T-helper 17 cell (primary cell): Measurements from ENCODE around the gene SPDYC. TPM values are rescaled to one million over a fixed set of nuclear protein-coding genes. Genes with fewer than 3 reads are reported as not detected.

Experiments
- ATAC-seq: fragments of 150-1000 bp; cut with Tn5 transposase; 2 replicates; pipeline ENCODE4 v1.10.0; 2021; ENCODE audit warnings: mild to moderate bottlenecking, moderate library complexity
- DNase-seq, 3 donors: peaks; one replicate each; pipeline versions ENCODE4 v3.0.0 to v3.0.0-alpha.2; 2020 to 2021
- H3K9me3 ChIP-seq: one replicate; pipeline ENCODE4 v1.7.0; 2013; ENCODE audit warnings: low read length, mild to moderate bottlenecking; ENCODE audit not compliant: control insufficient read depth, poor library complexity, severe bottlenecking
- H3K27ac Mint-ChIP-seq: one replicate; pipeline ENCODE4 v1.8.0; 2022; ENCODE audit warnings: mild to moderate bottlenecking, moderate library complexity, mixed read lengths
- H3K27me3 Mint-ChIP-seq: one replicate; pipeline ENCODE4 v1.8.0; 2022; ENCODE audit warnings: mixed read lengths
- H3K36me3 Mint-ChIP-seq: one replicate; pipeline ENCODE4 v1.8.0; 2022; ENCODE audit warnings: low read depth, mixed read lengths
- H3K4me1 Mint-ChIP-seq: one replicate; pipeline ENCODE4 v1.8.0; 2022; ENCODE audit warnings: mild to moderate bottlenecking, mixed read lengths
- H3K4me3 Mint-ChIP-seq: one replicate; pipeline ENCODE4 v1.8.0; 2022; ENCODE audit warnings: mild to moderate bottlenecking, moderate library complexity, mixed read lengths
- total RNA-seq, 4 donors: library from RNA in 2 of 4; stranded (reverse) in 2 of 4; gene quantifications; one replicate each; pipeline ENCODE4 v1.2.3 and lab custom pipeline; 2022 to 2026

Gene SPDYC
- total RNA-seq, 2 donors from 2014 or later = 0.68 TPM; not detected in 1

- Mint-ChIP-seq H3K4me3 (no peak overlapping the region), H3K4me1 (peaks cover 38% of the 10 kb centered on the region), H3K27ac (peak overlapping the region; percentile 32), H3K36me3 (peaks cover 23% of the 10 kb centered on the region), H3K27me3 (no peaks in the 10 kb centered on the region)
- ATAC-seq = no peak
- no peak for DNase-seq
- H3K9me3 ChIP-seq = no peaks in the 10 kb centered on the region
Observed at GRCh38 chr11:65186701-65187100, 16.7 kb downstream of the SPDYC start.

- Mint-ChIP-seq H3K27ac (peak overlapping the region; percentile 32), H3K4me1 (peaks cover 37% of the 10 kb centered on the region), H3K36me3 (peaks cover 23% of the 10 kb centered on the region), H3K4me3 (no peak overlapping the region), H3K27me3 (no peaks in the 10 kb centered on the region)
- no peaks in the 10 kb centered on the region for H3K9me3 ChIP-seq
- DNase-seq (no peak), ATAC-seq (no peak)
Observed at GRCh38 chr11:65187146-65187675, 17.2 kb downstream of the SPDYC start.

GRCh38 chr11:65187971-65188461 is 18.0 kb downstream of the SPDYC start:
- Mint-ChIP-seq H3K36me3 (peaks cover 23% of the 10 kb centered on the region), H3K4me3 (no peak overlapping the region), H3K27me3 (no peaks in the 10 kb centered on the region), H3K27ac (no peak overlapping the region), H3K4me1 (peaks cover 31% of the 10 kb centered on the region)
- H3K9me3 ChIP-seq = no peaks in the 10 kb centered on the region
- DNase-seq = no peak
- no peak for ATAC-seq

- no peak for DNase-seq
- ATAC-seq = no peak
- peaks cover 29% of the 10 kb centered on the region for H3K4me1 Mint-ChIP-seq
- H3K36me3 Mint-ChIP-seq = peaks cover 23% of the 10 kb centered on the region
- H3K4me3 Mint-ChIP-seq = no peak overlapping the region
- H3K27ac Mint-ChIP-seq = no peak overlapping the region
- no peaks in the 10 kb centered on the region for H3K9me3 ChIP-seq
- no peaks in the 10 kb centered on the region for H3K27me3 Mint-ChIP-seq
Observed at GRCh38 chr11:65188486-65188885, 18.5 kb downstream of the SPDYC start.

GRCh38 chr11:65189191-65189590 is 19.2 kb downstream of the SPDYC start:
- Mint-ChIP-seq H3K36me3 (peaks cover 23% of the 10 kb centered on the region), H3K27ac (no peak overlapping the region), H3K27me3 (no peaks in the 10 kb centered on the region), H3K4me1 (peaks cover 26% of the 10 kb centered on the region), H3K4me3 (no peak overlapping the region)
- ATAC-seq (no peak), DNase-seq (no peak)
- no peaks in the 10 kb centered on the region for H3K9me3 ChIP-seq

- peak overlapping the region; percentile 27 for H3K27ac Mint-ChIP-seq
- H3K27me3 Mint-ChIP-seq = no peaks in the 10 kb centered on the region
- H3K9me3 ChIP-seq = no peaks in the 10 kb centered on the region
- no peak overlapping the region for H3K4me3 Mint-ChIP-seq
- H3K4me1 Mint-ChIP-seq = peaks cover 23% of the 10 kb centered on the region
- peaks cover 17% of the 10 kb centered on the region for H3K36me3 Mint-ChIP-seq
- ATAC-seq = no peak
- DNase-seq = no peak
Observed at GRCh38 chr11:65194564-65194963, 24.5 kb downstream of the SPDYC start.

- H3K27me3 Mint-ChIP-seq = no peaks in the 10 kb centered on the region
- H3K9me3 ChIP-seq = no peaks in the 10 kb centered on the region
- ATAC-seq (no peak), DNase-seq (no peak)
- no peak overlapping the region for H3K4me3 Mint-ChIP-seq
- H3K4me1 Mint-ChIP-seq = peaks cover 9% of the 10 kb centered on the region
- no peak overlapping the region for H3K27ac Mint-ChIP-seq
- H3K36me3 Mint-ChIP-seq = peaks cover 9% of the 10 kb centered on the region
Observed at GRCh38 chr11:65204143-65204542, 34.1 kb downstream of the SPDYC start.

- peaks cover 6% of the 10 kb centered on the region for H3K36me3 Mint-ChIP-seq
- H3K9me3 ChIP-seq = no peaks in the 10 kb centered on the region
- ATAC-seq (peak; percentile 73), DNase-seq (peak; percentile 30 to 44 (median 41))
- peaks cover 9% of the 10 kb centered on the region for H3K4me1 Mint-ChIP-seq
- H3K4me3 Mint-ChIP-seq = no peak overlapping the region
- H3K27ac Mint-ChIP-seq = peak overlapping the region; percentile 37
- no peaks in the 10 kb centered on the region for H3K27me3 Mint-ChIP-seq
Observed at GRCh38 chr11:65204646-65205601, 34.9 kb downstream of the SPDYC start.

GRCh38 chr11:65205602-65205967 is 35.6 kb downstream of the SPDYC start:
- H3K4me1 Mint-ChIP-seq = peaks cover 9% of the 10 kb centered on the region
- ATAC-seq = no peak
- no peak for DNase-seq
- H3K4me3 Mint-ChIP-seq = no peak overlapping the region
- H3K9me3 ChIP-seq = no peaks in the 10 kb centered on the region
- H3K36me3 Mint-ChIP-seq = peaks cover 6% of the 10 kb centered on the region
- peak overlapping the region; percentile 37 for H3K27ac Mint-ChIP-seq
- H3K27me3 Mint-ChIP-seq = no peaks in the 10 kb centered on the region

- Mint-ChIP-seq H3K36me3 (peaks cover 6% of the 10 kb centered on the region), H3K27ac (no peak overlapping the region), H3K4me3 (no peak overlapping the region), H3K27me3 (no peaks in the 10 kb centered on the region), H3K4me1 (peaks cover 9% of the 10 kb centered on the region)
- no peak for DNase-seq
- no peaks in the 10 kb centered on the region for H3K9me3 ChIP-seq
- no peak for ATAC-seq
Observed at GRCh38 chr11:65206441-65206841, 36.4 kb downstream of the SPDYC start.

GRCh38 chr11:65206901-65207300 is 36.9 kb downstream of the SPDYC start:
- H3K9me3 ChIP-seq = no peaks in the 10 kb centered on the region
- DNase-seq = no peak
- Mint-ChIP-seq H3K4me1 (peaks cover 9% of the 10 kb centered on the region), H3K27me3 (no peaks in the 10 kb centered on the region), H3K27ac (no peak overlapping the region), H3K4me3 (no peak overlapping the region), H3K36me3 (peaks cover 6% of the 10 kb centered on the region)
- ATAC-seq = no peak

GRCh38 chr11:65207918-65208784 is 38.1 kb downstream of the SPDYC start:
- H3K4me1 Mint-ChIP-seq = peaks cover 14% of the 10 kb centered on the region
- no peaks in the 10 kb centered on the region for H3K27me3 Mint-ChIP-seq
- H3K4me3 Mint-ChIP-seq = no peak overlapping the region
- DNase-seq = no peak
- H3K27ac Mint-ChIP-seq = no peak overlapping the region
- ATAC-seq = no peak
- H3K36me3 Mint-ChIP-seq = peaks cover 6% of the 10 kb centered on the region
- no peaks in the 10 kb centered on the region for H3K9me3 ChIP-seq
